A673 (cell line): Measurements from ENCODE around the gene OSBPL1A. TPM values are rescaled to one million over a fixed set of nuclear protein-coding genes. Genes with fewer than 3 reads are reported as not detected.

Experiments
- BruUV-seq: library from RNA; stranded (reverse); fragments of 400-500 nt; replicated peaks from 2 replicates; lab custom pipeline; 2021; lab: Mats Ljungman, UMichigan
- CTCF ChIA-PET: fragments of 300-600 bp; sonication (Branson Sonifier 250); formaldehyde crosslinking; loops from one replicate; lab custom pipeline; 2022; ENCODE audit warnings: antibody characterized with exemption; lab: Charles Lee
- POLR2A ChIA-PET: fragments of 300-600 bp; sonication (Branson Sonifier 250); formaldehyde crosslinking; loops from one replicate; lab custom pipeline; 2022; ENCODE audit warnings: antibody characterized with exemption; ENCODE audit not compliant: low non-redundant PET; lab: Charles Lee
- DNase-seq: peaks from one replicate; pipeline ENCODE4 v3.0.0-alpha.2; 2015; ENCODE audit warnings: low spot score
- H3K27ac ChIP-seq: fragments of 200-600 bp; sonication (generic); 2 replicates; pipeline ENCODE4 v1.5.1; 2016; ENCODE audit warnings: mixed run types, low read depth, mild to moderate bottlenecking, mixed read lengths, antibody characterized with exemption, low read length; ENCODE audit not compliant: poor library complexity, severe bottlenecking
- H3K27me3 ChIP-seq: fragments of 200-600 bp; sonication (generic); replicated peaks from 2 replicates; pipeline ENCODE4 v1.6.1; 2017; ENCODE audit warnings: mixed run types, low read depth, mild to moderate bottlenecking, mixed read lengths, antibody characterized with exemption, low read length; ENCODE audit not compliant: insufficient read depth, poor library complexity
- H3K36me3 ChIP-seq: fragments of 200-600 bp; sonication (generic); 2 replicates; pipeline ENCODE4 v1.6.1; 2016; ENCODE audit warnings: mixed run types, mild to moderate bottlenecking, mixed read lengths, antibody characterized with exemption, low read length; ENCODE audit not compliant: insufficient read depth, poor library complexity, severe bottlenecking
- H3K4me1 ChIP-seq: fragments of 200-600 bp; sonication (generic); 2 replicates; pipeline ENCODE4 v1.6.1; 2017; ENCODE audit warnings: mixed run types, mild to moderate bottlenecking, mixed read lengths, antibody characterized with exemption, low read length; ENCODE audit not compliant: insufficient read depth, poor library complexity, severe bottlenecking
- H3K4me3 ChIP-seq: fragments of 200-600 bp; sonication (generic); 2 replicates; pipeline ENCODE4 v1.5.1; 2016; ENCODE audit warnings: low read depth, mixed run types, mild to moderate bottlenecking, mixed read lengths, low read length; ENCODE audit not compliant: poor library complexity, severe bottlenecking
- H3K9me3 ChIP-seq: fragments of 200-600 bp; sonication (generic); 2 replicates; pipeline ENCODE4 v1.6.1; 2016; ENCODE audit warnings: mixed run types, low read depth, mild to moderate bottlenecking, mixed read lengths, antibody characterized with exemption, low read length; ENCODE audit not compliant: poor library complexity, severe bottlenecking
- EZH2 ChIP-seq: fragments of 200-600 bp; sonication (generic); IDR thresholded peaks from 2 replicates; pipeline ENCODE4 v1.6.1; 2017; ENCODE audit warnings: borderline replicate concordance, low read depth, mild to moderate bottlenecking, mixed read lengths, antibody characterized with exemption, low read length; ENCODE audit not compliant: poor library complexity, severe bottlenecking
- intact Hi-C: fragments of 100-400 bp; cut with micrococcal nuclease; formaldehyde crosslinking; loops from one replicate; pipeline ENCODE4 v1.10.0; 2022; ENCODE audit not compliant: unreplicated experiment
- total RNA-seq: library from RNA; stranded (reverse); gene quantifications from 2 replicates; pipeline ENCODE4 v1.2.3, GENCODE V29; 2021
- TF ChIP-seq, protein P1 (sequence below): fragments of 300-800, 200-600 bp; sonication (generic); conservative IDR thresholded peaks from 2 replicates; pipeline ENCODE4 v1.5.1; 2017; ENCODE audit warnings: low read depth, mild to moderate bottlenecking, antibody characterized with exemption, low read length, moderate library complexity, mixed read lengths

OSBPL1A gene
- total RNA-seq, 1 experiment from 2014 or later = 26.1 TPM

DNA sequence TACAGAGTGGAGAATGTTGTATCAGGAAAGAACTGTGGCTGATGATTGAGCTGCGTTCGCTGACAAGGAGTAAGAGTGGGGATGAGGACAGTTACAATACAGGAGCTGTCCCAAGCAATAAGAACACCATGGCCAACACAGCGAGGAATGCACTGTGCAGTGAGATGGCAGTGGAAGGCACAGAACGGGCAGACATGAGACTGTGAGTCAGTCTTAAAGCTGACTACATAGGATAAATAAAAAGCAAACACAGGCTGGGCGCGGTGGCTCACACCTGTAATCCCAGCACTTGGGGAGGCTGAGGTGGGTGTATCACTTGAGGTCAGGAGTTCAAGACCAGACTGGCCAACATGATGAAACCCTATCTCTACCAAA is 169.0 kb downstream of the OSBPL1A start:
- Histone ChIP-seq H3K9me3 (no peaks in the 10 kb centered on the region), H3K4me1 (peaks cover 14% of the 10 kb centered on the region), H3K4me3 (no peak overlapping the region), H3K27me3 (no peaks in the 10 kb centered on the region), H3K27ac (no peak overlapping the region), H3K36me3 (no peaks in the 10 kb centered on the region)
- TF ChIP-seq, protein P1, sequence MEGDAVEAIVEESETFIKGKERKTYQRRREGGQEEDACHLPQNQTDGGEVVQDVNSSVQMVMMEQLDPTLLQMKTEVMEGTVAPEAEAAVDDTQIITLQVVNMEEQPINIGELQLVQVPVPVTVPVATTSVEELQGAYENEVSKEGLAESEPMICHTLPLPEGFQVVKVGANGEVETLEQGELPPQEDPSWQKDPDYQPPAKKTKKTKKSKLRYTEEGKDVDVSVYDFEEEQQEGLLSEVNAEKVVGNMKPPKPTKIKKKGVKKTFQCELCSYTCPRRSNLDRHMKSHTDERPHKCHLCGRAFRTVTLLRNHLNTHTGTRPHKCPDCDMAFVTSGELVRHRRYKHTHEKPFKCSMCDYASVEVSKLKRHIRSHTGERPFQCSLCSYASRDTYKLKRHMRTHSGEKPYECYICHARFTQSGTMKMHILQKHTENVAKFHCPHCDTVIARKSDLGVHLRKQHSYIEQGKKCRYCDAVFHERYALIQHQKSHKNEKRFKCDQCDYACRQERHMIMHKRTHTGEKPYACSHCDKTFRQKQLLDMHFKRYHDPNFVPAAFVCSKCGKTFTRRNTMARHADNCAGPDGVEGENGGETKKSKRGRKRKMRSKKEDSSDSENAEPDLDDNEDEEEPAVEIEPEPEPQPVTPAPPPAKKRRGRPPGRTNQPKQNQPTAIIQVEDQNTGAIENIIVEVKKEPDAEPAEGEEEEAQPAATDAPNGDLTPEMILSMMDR = no peak
- no peak for TF ChIP-seq EZH2
- no TSS peak for BruUV-seq
- intact Hi-C loops = no loop called here
- DNase-seq = no peak
- ChIA-PET CTCF (no interaction called here), POLR2A (no interaction called here)

DNA sequence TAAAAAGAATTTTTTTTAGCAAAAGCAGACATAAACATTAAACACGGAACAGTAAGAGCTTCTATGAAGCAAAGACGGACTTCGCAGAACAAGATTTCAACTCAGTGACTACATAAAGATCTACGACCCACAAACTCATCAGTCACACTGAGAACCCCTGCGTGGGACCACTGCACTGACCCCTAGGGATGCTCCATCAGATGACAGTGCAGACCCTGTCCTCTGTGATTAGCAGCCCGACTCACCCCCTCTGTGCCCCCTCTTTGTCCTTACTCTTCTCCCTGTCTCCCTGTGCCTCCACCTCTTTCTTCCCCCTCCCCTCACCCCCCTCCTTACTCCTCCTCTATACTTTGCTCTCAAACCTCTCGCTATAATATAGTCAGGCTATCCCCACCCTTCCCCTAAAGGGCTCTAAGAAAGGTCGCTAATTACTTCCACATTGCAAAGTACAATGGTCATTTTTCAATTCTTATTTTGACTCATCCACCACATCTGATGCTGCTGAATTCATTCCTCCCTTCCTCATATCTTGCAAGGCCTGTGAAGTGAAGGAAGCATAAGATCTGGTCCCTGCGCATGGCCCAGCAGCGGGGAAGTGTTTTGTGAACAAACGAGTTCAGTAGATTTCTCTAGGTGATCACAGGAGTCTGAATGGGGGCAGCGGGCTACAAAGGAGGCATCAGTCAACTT is 169.5 kb downstream of the OSBPL1A start:
- H3K36me3 ChIP-seq = no peaks in the 10 kb centered on the region
- DNase-seq = no peak
- no peak overlapping the region for H3K27ac ChIP-seq
- CTCF ChIA-PET = no interaction called here
- no peak for TF ChIP-seq EZH2
- TF ChIP-seq, protein P1 = no peak
- H3K9me3 ChIP-seq = no peaks in the 10 kb centered on the region
- peaks cover 9% of the 10 kb centered on the region for H3K4me1 ChIP-seq
- H3K27me3 ChIP-seq = no peaks in the 10 kb centered on the region
- no peak overlapping the region for H3K4me3 ChIP-seq
- no TSS peak for BruUV-seq
- intact Hi-C loops = no loop called here
- POLR2A ChIA-PET = no interaction called here

DNA sequence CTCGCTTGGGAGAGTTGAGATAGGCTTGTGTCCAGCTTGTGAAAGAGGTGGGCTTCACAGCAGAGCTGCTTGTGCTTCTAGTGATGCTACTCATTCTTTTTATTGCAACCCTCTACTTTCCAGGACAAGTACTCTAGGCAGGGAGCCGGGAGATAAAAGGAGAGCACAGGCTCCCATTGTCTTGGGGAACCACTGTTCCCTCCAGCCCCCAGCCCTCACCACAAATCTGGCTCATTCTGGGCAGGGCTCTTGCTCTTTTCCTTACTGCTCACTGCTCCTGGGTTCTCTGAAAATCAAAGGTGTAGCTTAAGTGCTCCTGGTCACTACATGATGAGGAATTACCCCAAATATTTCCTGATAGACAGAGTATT is 177.3 kb downstream of the OSBPL1A start:
- no peak for DNase-seq
- POLR2A ChIA-PET = interaction anchor here (0.6 kb wide), 1 partner anchor 82 kb away, joined by 3 read pairs; the partner anchor contains the start of gene CABYR
- intact Hi-C loops = no loop called here
- no TSS peak for BruUV-seq
- no peak for TF ChIP-seq EZH2
- TF ChIP-seq, protein P1 = no peak
- CTCF ChIA-PET = no interaction called here
- no peak overlapping the region for H3K27ac ChIP-seq
- peaks cover 3% of the 10 kb centered on the region for H3K4me1 ChIP-seq
- H3K4me3 ChIP-seq = no peak overlapping the region
- H3K27me3 ChIP-seq = no peaks in the 10 kb centered on the region
- H3K36me3 ChIP-seq = no peaks in the 10 kb centered on the region
- no peaks in the 10 kb centered on the region for H3K9me3 ChIP-seq
